SK-N-SH treated with all-trans-retinoic acid at 6 μM for 48 hours (cell line): Measurements from ENCODE around the gene SLC8B1.

Experiments
- ATAC-seq: fragments of 200-7000 bp; cut with Tn5 transposase; 3 replicates; pipeline ENCODE4 v1.9.1; 2020; ENCODE audit warnings: mild to moderate bottlenecking, moderate library complexity
- ARNTL ChIP-seq: fragments of 450-650 bp; formaldehyde crosslinking; IDR thresholded peaks from 2 replicates; pipeline ENCODE4 v1.5.0; 2020; ENCODE audit warnings: low read depth, mild to moderate bottlenecking, moderate library complexity, borderline replicate concordance
- ESRRG ChIP-seq: fragments of 250-450 bp; sonication (Bioruptor Pico); IDR thresholded peaks from 2 replicates; pipeline ENCODE4 v1.6.1; 2021; ENCODE audit warnings: mild to moderate bottlenecking
- GLIS3 ChIP-seq: fragments of 250-450 bp; sonication (Bioruptor Pico); IDR thresholded peaks from 2 replicates; pipeline ENCODE4 v1.5.0; 2020; ENCODE audit warnings: mild to moderate bottlenecking, moderate library complexity
- ISL1 ChIP-seq: fragments of 250-450 bp; sonication (Bioruptor Pico); IDR thresholded peaks from 2 replicates; pipeline ENCODE4 v2.1.2; 2022; ENCODE audit warnings: mild to moderate bottlenecking, moderate library complexity
- OSR1 ChIP-seq: fragments of 250-450 bp; sonication (Bioruptor Pico); IDR thresholded peaks from 2 replicates; pipeline ENCODE4 v1.8.0; 2022; ENCODE audit warnings: moderate library complexity, mild to moderate bottlenecking, inconsistent platforms
- PPARA ChIP-seq: fragments of 250-450 bp; sonication (Bioruptor Pico); IDR thresholded peaks from 2 replicates; pipeline ENCODE4 v1.5.0; 2020; ENCODE audit warnings: mild to moderate bottlenecking, borderline replicate concordance
- RARB ChIP-seq: fragments of 250-450 bp; sonication (Bioruptor Pico); IDR thresholded peaks from 2 replicates; pipeline ENCODE4 v1.8.0; 2021; ENCODE audit warnings: mild to moderate bottlenecking, moderate library complexity
- SNAI2 ChIP-seq: fragments of 250-450 bp; sonication (Bioruptor Pico); IDR thresholded peaks from 2 replicates; pipeline ENCODE4 v1.5.0; 2020; ENCODE audit warnings: mild to moderate bottlenecking, moderate library complexity
- TCF4 ChIP-seq: fragments of 250-450 bp; sonication (Bioruptor Pico); IDR thresholded peaks from 2 replicates; pipeline ENCODE4 v1.8.0; 2021; ENCODE audit warnings: mild to moderate bottlenecking, moderate library complexity, borderline replicate concordance
- TOX ChIP-seq: fragments of 250-450 bp; sonication (Bioruptor Pico); IDR thresholded peaks from 2 replicates; pipeline ENCODE4 v1.8.0; 2021; ENCODE audit warnings: mild to moderate bottlenecking, moderate library complexity, borderline replicate concordance
- ZC3H10 ChIP-seq: fragments of 250-450 bp; sonication (Bioruptor Pico); IDR thresholded peaks from 2 replicates; pipeline ENCODE4 v1.5.1; 2021; ENCODE audit warnings: mild to moderate bottlenecking, moderate library complexity
- ZFP3 ChIP-seq: fragments of 250-450 bp; sonication (Bioruptor Pico); IDR thresholded peaks from 2 replicates; pipeline ENCODE4 v1.5.0; 2020; ENCODE audit warnings: mild to moderate bottlenecking, moderate library complexity
- ZFP30 ChIP-seq: fragments of 450-650 bp; formaldehyde crosslinking; IDR thresholded peaks from 2 replicates; pipeline ENCODE4 v1.5.0; 2022; ENCODE audit warnings: mild to moderate bottlenecking, moderate library complexity
- ZNF565 ChIP-seq: fragments of 450-650 bp; formaldehyde crosslinking; conservative IDR thresholded peaks from 2 replicates; pipeline ENCODE4 v1.5.0; 2020; ENCODE audit warnings: low read depth, mild to moderate bottlenecking, moderate library complexity
- ZNF70 ChIP-seq: fragments of 450-650 bp; formaldehyde crosslinking; IDR thresholded peaks from 2 replicates; pipeline ENCODE4 v1.5.0; 2020; ENCODE audit warnings: mild to moderate bottlenecking, moderate library complexity
- ZNF8 ChIP-seq: fragments of 450-650 bp; formaldehyde crosslinking; IDR thresholded peaks from 2 replicates; pipeline ENCODE4 v1.5.0; 2020; ENCODE audit warnings: mild to moderate bottlenecking, moderate library complexity
- TF ChIP-seq, protein P1 (sequence below): fragments of 250-450 bp; sonication (Bioruptor Pico); IDR thresholded peaks from 2 replicates; pipeline ENCODE4 v1.8.0; 2020; ENCODE audit warnings: mild to moderate bottlenecking, moderate library complexity, borderline replicate concordance
- TF ChIP-seq, protein P2 (sequence below): fragments of 250-450 bp; sonication (Bioruptor Pico); IDR thresholded peaks from 2 replicates; pipeline ENCODE4 v1.8.0; 2021; ENCODE audit warnings: low read depth, mild to moderate bottlenecking, moderate library complexity, borderline replicate concordance
- TF ChIP-seq, protein P3 (sequence below): fragments of 250-450 bp; sonication (Bioruptor Pico); IDR thresholded peaks from 2 replicates; pipeline ENCODE4 v1.5.1; 2021; ENCODE audit warnings: mild to moderate bottlenecking, moderate library complexity
- TF ChIP-seq, protein P4 (sequence below): fragments of 250-450 bp; sonication (Bioruptor Pico); IDR thresholded peaks from 2 replicates; pipeline ENCODE4 v1.5.0; 2020; ENCODE audit warnings: mild to moderate bottlenecking, moderate library complexity
- TF ChIP-seq, protein P5 (sequence below): fragments of 250-450 bp; sonication (Bioruptor Pico); IDR thresholded peaks from 2 replicates; pipeline ENCODE4 v1.5.1; 2020; ENCODE audit warnings: low read depth, mild to moderate bottlenecking, moderate library complexity

Gene SLC8B1

DNA sequence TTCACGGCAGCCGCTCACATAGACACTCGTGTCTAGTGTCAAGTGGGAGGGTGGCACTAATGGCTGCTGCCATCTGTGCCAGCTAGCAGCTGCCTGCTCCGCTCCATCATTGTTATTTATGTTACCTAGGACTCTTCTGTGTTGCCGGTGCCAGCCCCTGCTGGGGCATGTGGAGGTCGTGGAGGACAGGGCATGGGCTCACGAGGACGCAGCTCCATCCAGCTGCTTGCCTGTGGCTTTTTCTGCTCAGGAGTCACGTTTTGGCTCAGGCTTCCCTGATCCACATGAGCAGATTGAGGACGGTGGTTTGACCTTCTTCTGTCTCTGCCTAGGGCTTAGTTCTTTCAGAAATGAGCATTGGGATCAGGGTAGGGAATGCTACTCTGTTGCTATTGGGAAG, 82.4 kb downstream of the SLC8B1 start:
- no peak for TF ChIP-seq ZNF565 (CRISPR knock-in tag)
- TF ChIP-seq, all 23 proteins: peak for 0
- ATAC-seq = no peak

DNA sequence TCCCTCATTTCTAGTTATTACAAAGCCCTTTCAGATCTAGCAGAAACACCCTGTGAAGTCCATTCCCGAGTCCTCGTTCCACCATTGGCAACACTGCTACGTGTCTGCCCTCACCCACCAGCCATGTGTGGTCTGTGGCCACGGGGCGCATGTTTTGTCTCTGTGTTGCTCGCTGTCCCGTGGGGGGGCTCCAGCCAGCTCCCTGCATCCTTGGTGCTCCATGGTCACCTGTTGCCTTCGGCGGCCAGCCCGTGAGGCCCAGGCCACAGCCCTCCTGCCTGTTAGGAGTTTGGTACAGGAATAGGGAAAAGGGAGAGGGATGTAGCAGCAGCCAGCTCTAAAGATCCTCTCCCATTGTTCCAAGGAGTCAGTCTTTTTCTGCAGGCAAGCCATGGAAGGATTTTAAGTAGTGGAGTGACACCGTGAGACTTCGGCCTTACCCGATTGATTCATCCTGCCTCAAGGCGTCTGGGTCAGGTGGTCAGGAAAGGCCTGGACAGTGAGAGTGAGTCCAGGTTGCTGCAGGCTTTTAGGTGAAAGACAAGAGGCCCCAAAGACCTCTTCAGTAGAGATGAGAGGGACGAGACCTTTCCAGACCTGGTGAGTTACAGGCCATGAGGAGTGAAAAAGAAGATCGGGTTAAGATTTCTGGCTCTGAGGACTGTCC, 83.4 kb downstream of the SLC8B1 start:
- no peak for TF ChIP-seq TCF4 (CRISPR knock-in tag)
- no peak for TF ChIP-seq OSR1 (CRISPR knock-in tag)
- no peak for TF ChIP-seq RARB (CRISPR knock-in tag)
- no peak for TF ChIP-seq ESRRG
- TF ChIP-seq PPARA = no peak
- TF ChIP-seq ISL1 (CRISPR knock-in tag) = no peak
- TF ChIP-seq ZFP30 (CRISPR knock-in tag) = no peak
- TF ChIP-seq ZNF70 (CRISPR knock-in tag) = no peak
- TF ChIP-seq ZFP3 (CRISPR knock-in tag) = no peak
- TF ChIP-seq, protein P1, sequence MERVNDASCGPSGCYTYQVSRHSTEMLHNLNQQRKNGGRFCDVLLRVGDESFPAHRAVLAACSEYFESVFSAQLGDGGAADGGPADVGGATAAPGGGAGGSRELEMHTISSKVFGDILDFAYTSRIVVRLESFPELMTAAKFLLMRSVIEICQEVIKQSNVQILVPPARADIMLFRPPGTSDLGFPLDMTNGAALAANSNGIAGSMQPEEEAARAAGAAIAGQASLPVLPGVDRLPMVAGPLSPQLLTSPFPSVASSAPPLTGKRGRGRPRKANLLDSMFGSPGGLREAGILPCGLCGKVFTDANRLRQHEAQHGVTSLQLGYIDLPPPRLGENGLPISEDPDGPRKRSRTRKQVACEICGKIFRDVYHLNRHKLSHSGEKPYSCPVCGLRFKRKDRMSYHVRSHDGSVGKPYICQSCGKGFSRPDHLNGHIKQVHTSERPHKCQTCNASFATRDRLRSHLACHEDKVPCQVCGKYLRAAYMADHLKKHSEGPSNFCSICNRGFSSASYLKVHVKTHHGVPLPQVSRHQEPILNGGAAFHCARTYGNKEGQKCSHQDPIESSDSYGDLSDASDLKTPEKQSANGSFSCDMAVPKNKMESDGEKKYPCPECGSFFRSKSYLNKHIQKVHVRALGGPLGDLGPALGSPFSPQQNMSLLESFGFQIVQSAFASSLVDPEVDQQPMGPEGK = no peak
- TF ChIP-seq, protein P2, sequence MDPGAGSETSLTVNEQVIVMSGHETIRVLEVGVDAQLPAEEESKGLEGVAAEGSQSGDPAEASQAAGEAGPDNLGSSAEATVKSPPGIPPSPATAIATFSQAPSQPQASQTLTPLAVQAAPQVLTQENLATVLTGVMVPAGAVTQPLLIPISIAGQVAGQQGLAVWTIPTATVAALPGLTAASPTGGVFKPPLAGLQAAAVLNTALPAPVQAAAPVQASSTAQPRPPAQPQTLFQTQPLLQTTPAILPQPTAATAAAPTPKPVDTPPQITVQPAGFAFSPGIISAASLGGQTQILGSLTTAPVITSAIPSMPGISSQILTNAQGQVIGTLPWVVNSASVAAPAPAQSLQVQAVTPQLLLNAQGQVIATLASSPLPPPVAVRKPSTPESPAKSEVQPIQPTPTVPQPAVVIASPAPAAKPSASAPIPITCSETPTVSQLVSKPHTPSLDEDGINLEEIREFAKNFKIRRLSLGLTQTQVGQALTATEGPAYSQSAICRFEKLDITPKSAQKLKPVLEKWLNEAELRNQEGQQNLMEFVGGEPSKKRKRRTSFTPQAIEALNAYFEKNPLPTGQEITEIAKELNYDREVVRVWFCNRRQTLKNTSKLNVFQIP (CRISPR knock-in tag) = no peak
- no peak for TF ChIP-seq ZC3H10
- TF ChIP-seq, protein P3, sequence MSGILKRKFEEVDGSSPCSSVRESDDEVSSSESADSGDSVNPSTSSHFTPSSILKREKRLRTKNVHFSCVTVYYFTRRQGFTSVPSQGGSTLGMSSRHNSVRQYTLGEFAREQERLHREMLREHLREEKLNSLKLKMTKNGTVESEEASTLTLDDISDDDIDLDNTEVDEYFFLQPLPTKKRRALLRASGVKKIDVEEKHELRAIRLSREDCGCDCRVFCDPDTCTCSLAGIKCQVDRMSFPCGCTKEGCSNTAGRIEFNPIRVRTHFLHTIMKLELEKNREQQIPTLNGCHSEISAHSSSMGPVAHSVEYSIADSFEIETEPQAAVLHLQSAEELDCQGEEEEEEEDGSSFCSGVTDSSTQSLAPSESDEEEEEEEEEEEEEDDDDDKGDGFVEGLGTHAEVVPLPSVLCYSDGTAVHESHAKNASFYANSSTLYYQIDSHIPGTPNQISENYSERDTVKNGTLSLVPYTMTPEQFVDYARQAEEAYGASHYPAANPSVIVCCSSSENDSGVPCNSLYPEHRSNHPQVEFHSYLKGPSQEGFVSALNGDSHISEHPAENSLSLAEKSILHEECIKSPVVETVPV = no peak
- no peak for TF ChIP-seq ZNF8 (CRISPR knock-in tag)
- no peak for TF ChIP-seq TOX (CRISPR knock-in tag)
- TF ChIP-seq, protein P4, sequence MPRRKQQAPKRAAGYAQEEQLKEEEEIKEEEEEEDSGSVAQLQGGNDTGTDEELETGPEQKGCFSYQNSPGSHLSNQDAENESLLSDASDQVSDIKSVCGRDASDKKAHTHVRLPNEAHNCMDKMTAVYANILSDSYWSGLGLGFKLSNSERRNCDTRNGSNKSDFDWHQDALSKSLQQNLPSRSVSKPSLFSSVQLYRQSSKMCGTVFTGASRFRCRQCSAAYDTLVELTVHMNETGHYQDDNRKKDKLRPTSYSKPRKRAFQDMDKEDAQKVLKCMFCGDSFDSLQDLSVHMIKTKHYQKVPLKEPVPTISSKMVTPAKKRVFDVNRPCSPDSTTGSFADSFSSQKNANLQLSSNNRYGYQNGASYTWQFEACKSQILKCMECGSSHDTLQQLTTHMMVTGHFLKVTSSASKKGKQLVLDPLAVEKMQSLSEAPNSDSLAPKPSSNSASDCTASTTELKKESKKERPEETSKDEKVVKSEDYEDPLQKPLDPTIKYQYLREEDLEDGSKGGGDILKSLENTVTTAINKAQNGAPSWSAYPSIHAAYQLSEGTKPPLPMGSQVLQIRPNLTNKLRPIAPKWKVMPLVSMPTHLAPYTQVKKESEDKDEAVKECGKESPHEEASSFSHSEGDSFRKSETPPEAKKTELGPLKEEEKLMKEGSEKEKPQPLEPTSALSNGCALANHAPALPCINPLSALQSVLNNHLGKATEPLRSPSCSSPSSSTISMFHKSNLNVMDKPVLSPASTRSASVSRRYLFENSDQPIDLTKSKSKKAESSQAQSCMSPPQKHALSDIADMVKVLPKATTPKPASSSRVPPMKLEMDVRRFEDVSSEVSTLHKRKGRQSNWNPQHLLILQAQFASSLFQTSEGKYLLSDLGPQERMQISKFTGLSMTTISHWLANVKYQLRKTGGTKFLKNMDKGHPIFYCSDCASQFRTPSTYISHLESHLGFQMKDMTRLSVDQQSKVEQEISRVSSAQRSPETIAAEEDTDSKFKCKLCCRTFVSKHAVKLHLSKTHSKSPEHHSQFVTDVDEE = no peak
- TF ChIP-seq, protein P5, sequence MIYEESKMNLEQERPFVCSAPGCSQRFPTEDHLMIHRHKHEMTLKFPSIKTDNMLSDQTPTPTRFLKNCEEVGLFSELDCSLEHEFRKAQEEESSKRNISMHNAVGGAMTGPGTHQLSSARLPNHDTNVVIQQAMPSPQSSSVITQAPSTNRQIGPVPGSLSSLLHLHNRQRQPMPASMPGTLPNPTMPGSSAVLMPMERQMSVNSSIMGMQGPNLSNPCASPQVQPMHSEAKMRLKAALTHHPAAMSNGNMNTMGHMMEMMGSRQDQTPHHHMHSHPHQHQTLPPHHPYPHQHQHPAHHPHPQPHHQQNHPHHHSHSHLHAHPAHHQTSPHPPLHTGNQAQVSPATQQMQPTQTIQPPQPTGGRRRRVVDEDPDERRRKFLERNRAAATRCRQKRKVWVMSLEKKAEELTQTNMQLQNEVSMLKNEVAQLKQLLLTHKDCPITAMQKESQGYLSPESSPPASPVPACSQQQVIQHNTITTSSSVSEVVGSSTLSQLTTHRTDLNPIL (CRISPR knock-in tag) = no peak
- TF ChIP-seq ZNF565 (CRISPR knock-in tag) = no peak
- TF ChIP-seq, all 23 proteins: peak for 0
- no peak for ATAC-seq

DNA sequence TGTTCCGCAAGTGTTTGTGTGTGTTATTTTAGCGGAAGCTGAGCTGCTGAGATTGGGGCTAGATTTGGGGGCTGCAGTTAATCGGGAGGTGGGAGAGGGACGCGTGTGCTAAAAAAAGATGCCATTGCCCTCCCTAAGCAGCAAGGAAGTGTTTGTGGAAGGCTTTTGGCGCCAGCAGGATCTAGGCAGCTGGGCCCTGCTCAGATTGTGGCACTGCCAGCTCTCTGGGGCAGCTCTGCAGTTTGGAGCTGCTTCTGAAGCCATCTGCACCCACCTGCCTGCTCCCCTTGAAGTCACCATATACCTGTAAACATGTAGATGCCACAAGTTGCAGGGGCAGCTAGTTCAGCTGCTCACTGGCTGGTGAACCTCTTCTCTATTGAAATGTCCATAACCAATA, 84.9 kb downstream of the SLC8B1 start:
- no peak for ATAC-seq
- TF ChIP-seq ZNF565 (CRISPR knock-in tag) (no peak), ZFP3 (CRISPR knock-in tag) (no peak), ZNF70 (CRISPR knock-in tag) (no peak), ZC3H10 (no peak), RARB (CRISPR knock-in tag) (no peak), GLIS3 (CRISPR knock-in tag) (no peak), SNAI2 (CRISPR knock-in tag) (no peak), ARNTL (CRISPR knock-in tag) (no peak)
- TF ChIP-seq, protein P1 = no peak
- TF ChIP-seq, protein P3 = no peak
